ENCODE measurements around the gene SEMA5A. TPM values are rescaled to one million over a fixed set of nuclear protein-coding genes. Genes with fewer than 3 reads are reported as not detected.

The SEMA5A gene
- total RNA-seq, 1 experiment from 2014 or later: not detected

- DNase-seq (ENCODE audit: low spot score): no peak
These were observed 4.1 kb upstream of the SEMA5A start for GRCh38 chr5:9549941-9550340.

- no peak for DNase-seq (ENCODE audit: low spot score)
These were observed 1.5 kb upstream of the SEMA5A start for GRCh38 chr5:9547122-9547947.

- DNase-seq (ENCODE audit: low spot score): no peak
These were observed 511 bp downstream of the SEMA5A start for GRCh38 chr5:9545136-9545991.

- peak; percentile 71 for DNase-seq (ENCODE audit: low spot score)
These were observed 1.3 kb downstream of the SEMA5A start for GRCh38 chr5:9544502-9545135.

- DNase-seq (ENCODE audit: low spot score): no peak
These were observed 1.8 kb downstream of the SEMA5A start for GRCh38 chr5:9544056-9544455.

- DNase-seq (ENCODE audit: low spot score): no peak
These were observed 2.5 kb downstream of the SEMA5A start for GRCh38 chr5:9543311-9543920.

GRCh38 chr5:9540791-9541190 is 5.1 kb downstream of the SEMA5A start:
- no peak for DNase-seq (ENCODE audit: low spot score)

GRCh38 chr5:9538504-9538903 is 7.4 kb downstream of the SEMA5A start:
- no peak for DNase-seq (ENCODE audit: low spot score)

GRCh38 chr5:9537223-9538141 is 8.4 kb downstream of the SEMA5A start:
- no peak for DNase-seq (ENCODE audit: low spot score)

GRCh38 chr5:9536717-9537116 is 9.2 kb downstream of the SEMA5A start:
- DNase-seq (ENCODE audit: low spot score): no peak

- DNase-seq (ENCODE audit: low spot score): no peak
These were observed 10.9 kb downstream of the SEMA5A start for GRCh38 chr5:9534881-9535517.

- no peak for DNase-seq (ENCODE audit: low spot score)
These were observed 12.1 kb downstream of the SEMA5A start for GRCh38 chr5:9533562-9534364.

GRCh38 chr5:9533096-9533495 is 12.8 kb downstream of the SEMA5A start:
- no peak for DNase-seq (ENCODE audit: low spot score)

- no peak for DNase-seq (ENCODE audit: low spot score)
These were observed 16.4 kb downstream of the SEMA5A start for GRCh38 chr5:9529513-9529912.

GRCh38 chr5:9529041-9529480 is 16.8 kb downstream of the SEMA5A start:
- no peak for DNase-seq (ENCODE audit: low spot score)

- DNase-seq (ENCODE audit: low spot score): no peak
These were observed 20.9 kb downstream of the SEMA5A start for GRCh38 chr5:9524941-9525340.

GRCh38 chr5:9523090-9523823 is 22.6 kb downstream of the SEMA5A start:
- DNase-seq (ENCODE audit: low spot score): no peak

- no peak for DNase-seq (ENCODE audit: low spot score)
These were observed 26.3 kb downstream of the SEMA5A start for GRCh38 chr5:9519537-9519936.

- no peak for DNase-seq (ENCODE audit: low spot score)
These were observed 29.3 kb downstream of the SEMA5A start for GRCh38 chr5:9516591-9516990.

Measured in HT-29 (cell line).